HepG2 (cell line): ENCODE results near the gene ZFPL1. TPM values are rescaled to one million over a fixed set of nuclear protein-coding genes. Genes with fewer than 3 reads are reported as not detected.

Experiments used
- CBX1 ChIP-seq: IDR thresholded peaks from one replicate; pipeline ENCODE4 v1.6.1; 2016; ENCODE audit warnings: antibody characterized with exemption, low read depth
- KLF9 ChIP-seq: IDR thresholded peaks from 2 replicates; pipeline ENCODE4 v1.6.1; 2016; ENCODE audit warnings: low read depth
- MIER3 ChIP-seq: IDR thresholded peaks from 2 replicates; pipeline ENCODE4 v1.6.1; 2016; ENCODE audit warnings: missing compliant biosample characterization, borderline replicate concordance
- NFRKB ChIP-seq: fragments of 450-650 bp; IDR thresholded peaks from 2 replicates; pipeline ENCODE4 v1.6.1; 2017
- PAX8 ChIP-seq: sonication (generic); formaldehyde crosslinking; IDR thresholded peaks from 2 replicates; pipeline ENCODE4 v1.8.0; 2022; ENCODE audit warnings: mild to moderate bottlenecking, missing genetic modification reagents, borderline replicate concordance
- SIX1 ChIP-seq: sonication (generic); formaldehyde crosslinking; IDR thresholded peaks from 2 replicates; pipeline ENCODE4 v1.4.0; 2020; ENCODE audit warnings: missing genetic modification reagents, borderline replicate concordance
- SMAD1 ChIP-seq: sonication (generic); formaldehyde crosslinking; IDR thresholded peaks from 2 replicates; pipeline ENCODE4 v1.4.0; 2020; ENCODE audit warnings: missing genetic modification reagents, low read depth, mild to moderate bottlenecking, borderline replicate concordance
- SYNCRIP ChIP-seq: fragments of 200-400 bp; formaldehyde crosslinking; IDR thresholded peaks from 2 replicates; pipeline ENCODE4 v1.6.1; 2018; ENCODE audit warnings: mild to moderate bottlenecking, low read depth, low read length; ENCODE audit not compliant: insufficient read depth
- TBP ChIP-seq: sonication (generic); formaldehyde crosslinking; IDR thresholded peaks from 2 replicates; pipeline ENCODE4 v1.5.0; 2020; ENCODE audit warnings: missing genetic modification reagents
- YEATS4 ChIP-seq: sonication (generic); formaldehyde crosslinking; IDR thresholded peaks from 2 replicates; pipeline ENCODE4 v1.4.0; 2020; ENCODE audit warnings: missing genetic modification reagents, borderline replicate concordance
- ZFY ChIP-seq: sonication (generic); formaldehyde crosslinking; IDR thresholded peaks from 2 replicates; pipeline ENCODE4 v1.4.0; 2020; ENCODE audit warnings: missing genetic modification reagents
- ZNF180 ChIP-seq: sonication (generic); formaldehyde crosslinking; IDR thresholded peaks from 2 replicates; pipeline ENCODE4 v1.4.0; 2020; ENCODE audit warnings: low read depth, missing genetic modification reagents, borderline replicate concordance
- ZNF569 ChIP-seq: sonication (generic); formaldehyde crosslinking; IDR thresholded peaks from 2 replicates; pipeline ENCODE4 v1.5.0; 2020; ENCODE audit warnings: mild to moderate bottlenecking, missing genetic modification reagents, moderate library complexity, borderline replicate concordance
- polyA plus RNA-seq, 8 experiments: library from polyadenylated mRNA; depleted of rRNA in 3 of 8; stranded (reverse) in 7 of 8; unstranded in 1 of 8; fragments of >200 nt; fragmentation: Illumina TruSeq in 4 of 8; extraction: Trizol in 4 of 8; gene quantifications; 2 replicates each; pipeline versions ENCODE4 v1.2.1 to v1.2.3, GENCODE V29; 2011 to 2016; ENCODE audit warnings: low read depth in 4 of 8, missing spikeins in 1 of 8, mixed read lengths in 1 of 8; ENCODE audit not compliant: insufficient read depth in 1 of 8
- total RNA-seq, 5 experiments: library from RNA; depleted of rRNA; stranded (reverse); fragments of >200 nt; fragmentation: Illumina TruSeq; extraction: Trizol; gene quantifications; 2 replicates each; pipeline ENCODE4 v1.2.3, GENCODE V29; 2016; ENCODE audit warnings: low read depth in 1 of 5
- TF ChIP-seq, protein P1 (sequence below): sonication (generic); formaldehyde crosslinking; IDR thresholded peaks from 2 replicates; pipeline ENCODE4 v1.4.0; 2020; ENCODE audit warnings: missing genetic modification reagents
- TF ChIP-seq, protein P2 (sequence below), 2 experiments: sonication (generic) in 1 of 2; formaldehyde crosslinking in 1 of 2; IDR thresholded peaks; 2 replicates each; pipeline versions ENCODE4 v1.6.1 to v1.9.0; 2014 to 2022; ENCODE audit warnings: antibody characterized with exemption in 1 of 2, borderline replicate concordance in 1 of 2, inconsistent platforms in 1 of 2, low read depth in 1 of 2, missing genetic modification reagents in 1 of 2
- TF ChIP-seq, protein P3 (sequence below): IDR thresholded peaks from 2 replicates; pipeline ENCODE4 v1.6.1; 2016; ENCODE audit warnings: missing biosample characterization, missing genetic modification reagents, low read depth

Gene ZFPL1
- total and polyA plus RNA-seq, 2 of the 13 experiments (the other 11 are each of a cell fraction or from before 2014, with no cell fraction given): 32.2 to 56.0 TPM

DNA sequence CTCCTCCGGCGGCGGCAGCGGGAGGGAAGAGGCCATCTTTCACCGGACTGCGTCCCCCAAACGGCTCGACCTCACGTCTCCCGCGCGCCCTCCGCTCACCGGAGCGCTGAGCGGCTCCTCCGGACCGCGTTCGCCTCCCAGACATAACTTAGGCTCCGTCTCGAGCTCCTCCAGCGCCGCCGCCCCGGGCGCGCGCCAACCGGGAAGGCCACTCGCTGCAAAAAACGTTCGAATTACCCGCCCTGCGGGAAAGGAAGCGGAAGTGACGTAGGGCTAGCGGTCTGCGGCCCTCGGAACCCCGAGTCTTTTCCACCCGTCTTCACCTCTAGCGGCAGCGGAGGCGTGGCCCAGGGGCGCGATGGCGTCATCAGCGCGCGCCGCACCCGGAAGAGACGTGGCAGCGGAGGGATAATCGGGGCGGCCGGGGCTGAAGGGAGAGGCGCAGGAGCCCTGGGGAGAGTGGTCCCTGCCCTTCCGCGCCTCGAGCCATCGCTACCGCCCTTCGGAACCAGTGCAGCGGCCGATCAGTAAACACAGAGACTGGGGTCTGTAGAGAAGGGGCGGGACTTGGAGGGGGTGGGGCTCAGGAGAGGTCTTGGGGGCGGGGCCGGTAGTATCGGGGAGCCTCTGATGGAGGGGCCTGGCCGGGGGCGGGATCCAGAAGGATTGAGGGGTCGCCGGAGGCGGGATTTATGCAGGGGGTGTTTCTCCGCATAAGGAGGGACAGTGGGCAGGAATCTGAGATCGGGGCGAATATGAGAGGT, at the start of gene ZFPL1, which contains the start of gene CDCA5 (continued):
- TF ChIP-seq TBP (CRISPR knock-in tag) (no peak), SYNCRIP (no peak), SIX1 (CRISPR knock-in tag) (no peak), KLF9 (CRISPR knock-in tag) (0 out of 2 replicates have a peak, but pooled peaks have one; percentile 80), ZNF180 (CRISPR knock-in tag) (no peak), YEATS4 (CRISPR knock-in tag) (peak; percentile 80), MIER3 (peak; percentile 90), PAX8 (no peak), SMAD1 (CRISPR knock-in tag) (peak; percentile 93; the same call in 1 of the 2 replicates), NFRKB (no peak), CBX1 (peak; percentile 69), ZFY (CRISPR knock-in tag) (peak; percentile 88), ZNF569 (CRISPR knock-in tag) (no peak)
- TF ChIP-seq, protein P1, sequence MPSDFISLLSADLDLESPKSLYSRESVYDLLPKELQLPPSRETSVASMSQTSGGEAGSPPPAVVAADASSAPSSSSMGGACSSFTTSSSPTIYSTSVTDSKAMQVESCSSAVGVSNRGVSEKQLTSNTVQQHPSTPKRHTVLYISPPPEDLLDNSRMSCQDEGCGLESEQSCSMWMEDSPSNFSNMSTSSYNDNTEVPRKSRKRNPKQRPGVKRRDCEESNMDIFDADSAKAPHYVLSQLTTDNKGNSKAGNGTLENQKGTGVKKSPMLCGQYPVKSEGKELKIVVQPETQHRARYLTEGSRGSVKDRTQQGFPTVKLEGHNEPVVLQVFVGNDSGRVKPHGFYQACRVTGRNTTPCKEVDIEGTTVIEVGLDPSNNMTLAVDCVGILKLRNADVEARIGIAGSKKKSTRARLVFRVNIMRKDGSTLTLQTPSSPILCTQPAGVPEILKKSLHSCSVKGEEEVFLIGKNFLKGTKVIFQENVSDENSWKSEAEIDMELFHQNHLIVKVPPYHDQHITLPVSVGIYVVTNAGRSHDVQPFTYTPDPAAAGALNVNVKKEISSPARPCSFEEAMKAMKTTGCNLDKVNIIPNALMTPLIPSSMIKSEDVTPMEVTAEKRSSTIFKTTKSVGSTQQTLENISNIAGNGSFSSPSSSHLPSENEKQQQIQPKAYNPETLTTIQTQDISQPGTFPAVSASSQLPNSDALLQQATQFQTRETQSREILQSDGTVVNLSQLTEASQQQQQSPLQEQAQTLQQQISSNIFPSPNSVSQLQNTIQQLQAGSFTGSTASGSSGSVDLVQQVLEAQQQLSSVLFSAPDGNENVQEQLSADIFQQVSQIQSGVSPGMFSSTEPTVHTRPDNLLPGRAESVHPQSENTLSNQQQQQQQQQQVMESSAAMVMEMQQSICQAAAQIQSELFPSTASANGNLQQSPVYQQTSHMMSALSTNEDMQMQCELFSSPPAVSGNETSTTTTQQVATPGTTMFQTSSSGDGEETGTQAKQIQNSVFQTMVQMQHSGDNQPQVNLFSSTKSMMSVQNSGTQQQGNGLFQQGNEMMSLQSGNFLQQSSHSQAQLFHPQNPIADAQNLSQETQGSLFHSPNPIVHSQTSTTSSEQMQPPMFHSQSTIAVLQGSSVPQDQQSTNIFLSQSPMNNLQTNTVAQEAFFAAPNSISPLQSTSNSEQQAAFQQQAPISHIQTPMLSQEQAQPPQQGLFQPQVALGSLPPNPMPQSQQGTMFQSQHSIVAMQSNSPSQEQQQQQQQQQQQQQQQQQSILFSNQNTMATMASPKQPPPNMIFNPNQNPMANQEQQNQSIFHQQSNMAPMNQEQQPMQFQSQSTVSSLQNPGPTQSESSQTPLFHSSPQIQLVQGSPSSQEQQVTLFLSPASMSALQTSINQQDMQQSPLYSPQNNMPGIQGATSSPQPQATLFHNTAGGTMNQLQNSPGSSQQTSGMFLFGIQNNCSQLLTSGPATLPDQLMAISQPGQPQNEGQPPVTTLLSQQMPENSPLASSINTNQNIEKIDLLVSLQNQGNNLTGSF (CRISPR knock-in tag): no peak
- TF ChIP-seq, protein P2, sequence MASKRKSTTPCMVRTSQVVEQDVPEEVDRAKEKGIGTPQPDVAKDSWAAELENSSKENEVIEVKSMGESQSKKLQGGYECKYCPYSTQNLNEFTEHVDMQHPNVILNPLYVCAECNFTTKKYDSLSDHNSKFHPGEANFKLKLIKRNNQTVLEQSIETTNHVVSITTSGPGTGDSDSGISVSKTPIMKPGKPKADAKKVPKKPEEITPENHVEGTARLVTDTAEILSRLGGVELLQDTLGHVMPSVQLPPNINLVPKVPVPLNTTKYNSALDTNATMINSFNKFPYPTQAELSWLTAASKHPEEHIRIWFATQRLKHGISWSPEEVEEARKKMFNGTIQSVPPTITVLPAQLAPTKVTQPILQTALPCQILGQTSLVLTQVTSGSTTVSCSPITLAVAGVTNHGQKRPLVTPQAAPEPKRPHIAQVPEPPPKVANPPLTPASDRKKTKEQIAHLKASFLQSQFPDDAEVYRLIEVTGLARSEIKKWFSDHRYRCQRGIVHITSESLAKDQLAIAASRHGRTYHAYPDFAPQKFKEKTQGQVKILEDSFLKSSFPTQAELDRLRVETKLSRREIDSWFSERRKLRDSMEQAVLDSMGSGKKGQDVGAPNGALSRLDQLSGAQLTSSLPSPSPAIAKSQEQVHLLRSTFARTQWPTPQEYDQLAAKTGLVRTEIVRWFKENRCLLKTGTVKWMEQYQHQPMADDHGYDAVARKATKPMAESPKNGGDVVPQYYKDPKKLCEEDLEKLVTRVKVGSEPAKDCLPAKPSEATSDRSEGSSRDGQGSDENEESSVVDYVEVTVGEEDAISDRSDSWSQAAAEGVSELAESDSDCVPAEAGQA (IDR thresholded peaks at IDR 0.05; ENCODE audit: low read depth): peak; percentile 92
- TF ChIP-seq, protein P2 (CRISPR knock-in tag; IDR thresholded peaks at IDR 0.05; ENCODE audit: borderline replicate concordance): no peak
- TF ChIP-seq, protein P3, sequence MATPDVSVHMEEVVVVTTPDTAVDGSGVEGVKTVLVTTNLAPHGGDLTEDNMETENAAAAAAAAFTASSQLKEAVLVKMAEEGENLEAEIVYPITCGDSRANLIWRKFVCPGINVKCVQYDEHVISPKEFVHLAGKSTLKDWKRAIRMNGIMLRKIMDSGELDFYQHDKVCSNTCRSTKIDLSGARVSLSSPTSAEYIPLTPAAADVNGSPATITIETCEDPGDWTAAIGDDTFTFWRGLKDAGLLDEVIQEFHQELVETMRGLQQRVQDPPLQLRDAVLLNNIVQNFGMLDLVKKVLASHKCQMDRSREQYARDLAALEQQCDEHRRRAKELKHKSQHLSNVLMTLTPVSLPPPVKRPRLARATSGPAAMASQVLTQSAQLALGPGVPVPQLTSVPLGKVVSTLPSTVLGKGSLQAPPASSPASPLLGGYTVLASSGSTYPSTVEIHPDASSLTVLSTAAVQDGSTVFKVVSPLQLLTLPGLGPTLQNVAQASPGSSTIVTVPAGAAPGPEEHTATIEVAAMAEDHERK (CRISPR knock-in tag): peak; percentile 80
